ENCODE results near the gene EXOSC6.
"Not testable (repeated sequence)": the region's sequence is repeated elsewhere in the genome, so short reads cannot be mapped to it uniquely, and the experiment has no call there.

Gene EXOSC6

GRCh38 chr16:70204668-70205405 lies 46.9 kb downstream of the EXOSC6 start:
- H3K4me3 ChIP-seq (ENCODE audit: low read length); DNase-seq (ENCODE audit: low read depth, low spot score): not testable (repeated sequence)

DNA sequence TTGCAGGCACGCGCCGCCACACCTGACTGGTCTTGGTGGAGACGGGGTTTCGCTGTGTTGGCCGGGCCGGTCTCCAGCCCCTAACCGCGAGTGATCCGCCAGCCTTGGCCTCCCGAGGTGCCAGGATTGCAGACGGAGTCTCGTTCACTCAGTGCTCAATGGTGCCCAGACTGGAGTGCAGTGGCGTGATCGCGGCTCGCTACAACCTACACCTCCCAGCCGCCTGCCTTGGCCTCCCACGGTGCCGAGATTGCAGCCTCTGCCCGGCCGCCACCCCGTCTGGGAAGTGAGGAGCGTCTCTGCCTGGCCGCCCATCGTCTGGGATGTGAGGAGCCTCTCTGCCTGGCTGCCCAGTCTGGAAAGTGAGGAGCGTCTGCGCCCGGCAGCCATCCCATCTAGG lies 47.7 kb downstream of the EXOSC6 start:
- DNase-seq (ENCODE audit: low read depth, low spot score), result not testable (repeated sequence)

GRCh38 chr16:70203508-70203907 lies 48.2 kb downstream of the EXOSC6 start:
- DNase-seq (ENCODE audit: low read depth, low spot score); H3K4me3 ChIP-seq (ENCODE audit: low read length): not testable (repeated sequence)

More for the DNA sequence above, 47.7 kb downstream of the EXOSC6 start:
- not testable (repeated sequence) for H3K4me3 ChIP-seq (ENCODE audit: low read length)

GRCh38 chr16:70200063-70200462 lies 51.7 kb downstream of the EXOSC6 start:
- not testable (repeated sequence) for DNase-seq (ENCODE audit: low read depth, low spot score)

GRCh38 chr16:70199170-70199569 lies 52.6 kb downstream of the EXOSC6 start:
- not testable (repeated sequence) for H3K4me3 ChIP-seq (ENCODE audit: low read length); DNase-seq (ENCODE audit: low read depth, low spot score)

More at GRCh38 chr16:70200063-70200462, 51.7 kb downstream of the EXOSC6 start:
- H3K4me3 ChIP-seq (ENCODE audit: low read length), result not testable (repeated sequence)

GRCh38 chr16:70198666-70199065 lies 53.1 kb downstream of the EXOSC6 start:
- DNase-seq (ENCODE audit: low read depth, low spot score), result not testable (repeated sequence)

DNA sequence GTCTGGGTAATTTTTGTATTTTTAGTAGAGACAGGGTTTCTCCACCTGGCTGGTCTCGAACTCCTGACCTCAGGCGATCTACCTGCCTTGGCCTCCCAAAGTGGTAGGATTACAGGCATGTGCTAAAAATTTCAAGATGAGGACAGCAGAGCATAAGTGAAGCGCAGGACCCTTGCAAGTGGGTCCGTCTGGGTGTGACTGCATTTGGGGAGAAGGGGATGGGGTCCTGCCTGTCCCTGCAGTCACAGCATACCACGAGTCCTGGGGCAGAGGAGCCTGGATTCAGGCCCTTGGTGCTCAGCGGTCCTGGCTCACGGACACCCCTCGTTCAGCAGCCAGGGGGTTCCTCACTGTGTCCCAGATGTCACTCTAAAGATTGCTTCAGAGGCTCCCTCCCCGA lies 53.5 kb downstream of the EXOSC6 start:
- H3K4me3 ChIP-seq (ENCODE audit: low read length); DNase-seq (ENCODE audit: low read depth, low spot score): not testable (repeated sequence)

More at GRCh38 chr16:70198666-70199065, 53.1 kb downstream of the EXOSC6 start:
- H3K4me3 ChIP-seq (ENCODE audit: low read length), result not testable (repeated sequence)

GRCh38 chr16:70197611-70198010 lies 54.1 kb downstream of the EXOSC6 start:
- H3K4me3 ChIP-seq (ENCODE audit: low read length); DNase-seq (ENCODE audit: low read depth, low spot score): not testable (repeated sequence)
